Adrenal gland (tissue), 5 donors: ENCODE results near the gene DLGAP1.

Source experiments
- POLR2A ChIP-seq, 2 donors: fragments of 450-650 bp; IDR thresholded peaks; one replicate each; pipeline ENCODE4 v1.6.1; 2017; ENCODE audit warnings: antibody characterized with exemption in 2 of 2, mild to moderate bottlenecking in 2 of 2, moderate library complexity in 1 of 2
- TF ChIP-seq, protein P1 (sequence below), 6 experiments: fragments of 450-650 bp in 4 of 6; fragments of 200-600 bp in 2 of 6; sonication (generic) in 1 of 6; IDR thresholded peaks; 1 replicate in 5 of 6; 2 replicates in 1 of 6; pipeline versions ENCODE4 v1.5.1 to v1.8.0; 2016 to 2021; ENCODE audit warnings: antibody characterized with exemption in 6 of 6, mild to moderate bottlenecking in 2 of 6, moderate library complexity in 1 of 6
- donor health status: DM: no; HTN: no; CAD: no.

DNA sequence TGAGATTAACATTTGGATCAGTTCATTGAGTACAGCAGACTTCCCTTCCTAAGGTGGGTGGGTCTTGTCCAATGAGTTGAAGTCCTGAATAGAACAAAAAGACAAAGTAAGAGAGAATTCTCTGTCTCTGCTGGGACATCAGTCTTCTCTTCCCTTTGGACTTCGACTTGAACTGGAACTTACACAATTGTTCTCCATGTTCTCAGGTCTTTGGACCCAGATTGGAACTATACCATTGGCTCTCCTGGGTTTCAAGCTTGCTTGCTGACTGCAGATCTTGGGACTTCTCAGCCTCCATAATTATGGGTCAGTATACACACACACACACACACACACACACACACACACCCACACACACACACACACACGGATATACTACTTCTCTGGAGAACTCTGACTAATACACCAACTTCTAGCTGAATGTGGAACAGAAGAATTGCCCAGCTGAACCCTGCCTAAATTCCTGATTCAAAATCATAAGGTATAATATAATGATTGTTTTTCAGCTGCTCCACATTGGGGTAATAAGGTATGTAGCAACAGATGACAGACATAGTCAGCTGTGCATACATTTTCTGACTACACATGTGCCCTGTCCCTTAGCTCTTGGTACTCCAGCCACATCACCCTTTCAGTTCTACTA lies 791.1 kb downstream of the DLGAP1 start:
- TF ChIP-seq POLR2A (IDR thresholded peaks at IDR 0.05): no peak
- TF ChIP-seq, protein P1, sequence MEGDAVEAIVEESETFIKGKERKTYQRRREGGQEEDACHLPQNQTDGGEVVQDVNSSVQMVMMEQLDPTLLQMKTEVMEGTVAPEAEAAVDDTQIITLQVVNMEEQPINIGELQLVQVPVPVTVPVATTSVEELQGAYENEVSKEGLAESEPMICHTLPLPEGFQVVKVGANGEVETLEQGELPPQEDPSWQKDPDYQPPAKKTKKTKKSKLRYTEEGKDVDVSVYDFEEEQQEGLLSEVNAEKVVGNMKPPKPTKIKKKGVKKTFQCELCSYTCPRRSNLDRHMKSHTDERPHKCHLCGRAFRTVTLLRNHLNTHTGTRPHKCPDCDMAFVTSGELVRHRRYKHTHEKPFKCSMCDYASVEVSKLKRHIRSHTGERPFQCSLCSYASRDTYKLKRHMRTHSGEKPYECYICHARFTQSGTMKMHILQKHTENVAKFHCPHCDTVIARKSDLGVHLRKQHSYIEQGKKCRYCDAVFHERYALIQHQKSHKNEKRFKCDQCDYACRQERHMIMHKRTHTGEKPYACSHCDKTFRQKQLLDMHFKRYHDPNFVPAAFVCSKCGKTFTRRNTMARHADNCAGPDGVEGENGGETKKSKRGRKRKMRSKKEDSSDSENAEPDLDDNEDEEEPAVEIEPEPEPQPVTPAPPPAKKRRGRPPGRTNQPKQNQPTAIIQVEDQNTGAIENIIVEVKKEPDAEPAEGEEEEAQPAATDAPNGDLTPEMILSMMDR (IDR thresholded peaks at IDR 0.05): no peak
